CD14-positive monocyte (primary cell): ENCODE data around the gene ESPN. TPM values are rescaled to one million over a fixed set of nuclear protein-coding genes. Genes with fewer than 3 reads are reported as not detected.
"Not testable (repeated sequence)": the region's sequence is repeated elsewhere in the genome, so short reads cannot be mapped to it uniquely, and the experiment has no call there.

Experiments
- DNase-seq, 3 donors: peaks; one replicate each; pipeline ENCODE4 v3.0.0-alpha.2; 2011 to 2022
- H2AFZ ChIP-seq: 2 replicates; pipeline ENCODE4 v1.6.0; 2012; ENCODE audit warnings: mild to moderate bottlenecking, low read depth, low read length, inconsistent platforms; ENCODE audit not compliant: insufficient read depth, poor library complexity, severe bottlenecking
- H3K27ac ChIP-seq, 2 donors: 1 replicate in 1 of 2; 2 replicates in 1 of 2; pipeline ENCODE4 v1.5.1; 2012 to 2013; ENCODE audit warnings: low read length in 2 of 2, control low read depth in 1 of 2, inconsistent platforms in 1 of 2, low read depth in 1 of 2, mild to moderate bottlenecking in 1 of 2
- H3K27me3 ChIP-seq, 2 donors: one replicate each; pipeline versions ENCODE4 v1.6.0 to v1.6.1; 2011 to 2013; ENCODE audit warnings: low read length in 2 of 2; ENCODE audit not compliant: control insufficient read depth in 2 of 2, insufficient read depth in 2 of 2
- H3K36me3 ChIP-seq, 2 donors: replicated peaks in 1 of 2; 1 replicate in 1 of 2; 2 replicates in 1 of 2; pipeline versions ENCODE4 v1.5.1 to v1.6.1; 2012 to 2013; ENCODE audit warnings: low read length in 2 of 2, control low read depth in 1 of 2, inconsistent platforms in 1 of 2, mild to moderate bottlenecking in 1 of 2; ENCODE audit not compliant: insufficient read depth in 2 of 2, control insufficient read depth in 1 of 2
- H3K4me1 ChIP-seq, 2 donors: 1 replicate in 1 of 2; 2 replicates in 1 of 2; pipeline versions ENCODE4 v1.5.1 to v1.6.1; 2012 to 2013; ENCODE audit warnings: low read length in 2 of 2, control low read depth in 1 of 2, inconsistent platforms in 1 of 2, mild to moderate bottlenecking in 1 of 2, moderate library complexity in 1 of 2; ENCODE audit not compliant: insufficient read depth in 2 of 2, control insufficient read depth in 1 of 2
- H3K4me2 ChIP-seq: replicated peaks from 2 replicates; pipeline ENCODE3; 2012; ENCODE audit warnings: low read length, moderate library complexity, mild to moderate bottlenecking; ENCODE audit not compliant: poor library complexity, severe bottlenecking; ENCODE audit errors: extremely low read depth
- H3K4me3 ChIP-seq, 3 experiments: fragments of 200-600 bp in 1 of 3; sonication (generic) in 1 of 3; replicated peaks in 1 of 3; 1 replicate in 2 of 3; 2 replicates in 1 of 3; pipeline ENCODE4 v1.5.1; 2011 to 2013; ENCODE audit warnings: low read length in 3 of 3, mild to moderate bottlenecking in 3 of 3, control low read depth in 2 of 3, low read depth in 2 of 3, inconsistent platforms in 1 of 3, moderate library complexity in 1 of 3
- H3K79me2 ChIP-seq: 2 replicates; pipeline ENCODE4 v1.6.0; 2012; ENCODE audit warnings: mild to moderate bottlenecking, control low read depth, inconsistent platforms, low read length, moderate library complexity; ENCODE audit not compliant: insufficient read depth
- H3K9ac ChIP-seq: 2 replicates; pipeline ENCODE4 v1.6.0; 2017; ENCODE audit warnings: low read length, mild to moderate bottlenecking; ENCODE audit not compliant: insufficient read depth, poor library complexity, severe bottlenecking
- H3K9me3 ChIP-seq, 2 donors: replicated peaks in 1 of 2; 1 replicate in 1 of 2; 2 replicates in 1 of 2; pipeline versions ENCODE4 v1.5.1 to v1.6.1; 2012 to 2013; ENCODE audit warnings: low read length in 2 of 2, control low read depth in 1 of 2; ENCODE audit not compliant: control insufficient read depth in 1 of 2, insufficient read depth in 1 of 2
- H4K20me1 ChIP-seq: 2 replicates; pipeline ENCODE4 v1.6.0; 2012; ENCODE audit warnings: mild to moderate bottlenecking, low read length, control low read depth, moderate library complexity; ENCODE audit not compliant: insufficient read depth
- H3K27ac Mint-ChIP-seq, 7 donors: one replicate each; pipeline ENCODE4 v1.8.0; 2020; ENCODE audit warnings: mild to moderate bottlenecking in 7 of 7, mixed read lengths in 7 of 7, moderate library complexity in 6 of 7, inconsistent platforms in 2 of 7
- H3K27me3 Mint-ChIP-seq, 3 donors: one replicate each; pipeline ENCODE4 v1.8.0; 2021 to 2022; ENCODE audit warnings: low read depth in 3 of 3, mild to moderate bottlenecking in 3 of 3, mixed read lengths in 3 of 3, moderate library complexity in 3 of 3, inconsistent platforms in 1 of 3
- H3K36me3 Mint-ChIP-seq, 2 donors: one replicate each; pipeline ENCODE4 v1.8.0; 2020; ENCODE audit warnings: mixed read lengths in 2 of 2, inconsistent platforms in 1 of 2, mild to moderate bottlenecking in 1 of 2
- H3K4me1 Mint-ChIP-seq: one replicate; pipeline ENCODE4 v1.8.0; 2020; ENCODE audit warnings: mild to moderate bottlenecking, mixed read lengths
- H3K4me3 Mint-ChIP-seq, 2 donors: one replicate each; pipeline ENCODE4 v1.8.0; 2020; ENCODE audit warnings: mild to moderate bottlenecking in 2 of 2, mixed read lengths in 2 of 2, moderate library complexity in 1 of 2
- H3K9me3 Mint-ChIP-seq, 7 donors: one replicate each; pipeline ENCODE4 v1.8.0; 2020 to 2022; ENCODE audit warnings: mixed read lengths in 7 of 7, mild to moderate bottlenecking in 6 of 7, moderate library complexity in 6 of 7, inconsistent platforms in 2 of 7
- WGBS: methylation state at CpG from one replicate; pipeline ENCODE4 v1.1.5; 2013; ENCODE audit warnings: missing lambda C conversion rate; ENCODE audit not compliant: insufficient coverage; 5-methylcytosine and 5-hydroxymethylcytosine counted together
- intact Hi-C, 2 donors: fragments of 100-400 bp; cut with micrococcal nuclease; formaldehyde crosslinking; loops; one replicate each; pipeline versions ENCODE4 v1.15.0 to v1.15.1; 2023
- polyA plus RNA-seq, 3 donors: library from polyadenylated mRNA; depleted of rRNA in 1 of 3; unstranded in 2 of 3; stranded (reverse) in 1 of 3; fragments of 300-500 nt in 2 of 3; fragments of >200 nt in 1 of 3; fragmentation: Illumina TruSeq in 2 of 3; gene quantifications; 1 replicate in 2 of 3; 2 replicates in 1 of 3; pipeline ENCODE4 v1.2.3, GENCODE V29; 2012 to 2021
- TF ChIP-seq, protein P1 (sequence below): fragments of 200-600 bp; IDR thresholded peaks from one replicate; pipeline ENCODE4 v1.8.0; 2022; ENCODE audit warnings: antibody characterized with exemption, mild to moderate bottlenecking

Gene ESPN
- polyA plus RNA-seq, 3 donors: not detected

DNA sequence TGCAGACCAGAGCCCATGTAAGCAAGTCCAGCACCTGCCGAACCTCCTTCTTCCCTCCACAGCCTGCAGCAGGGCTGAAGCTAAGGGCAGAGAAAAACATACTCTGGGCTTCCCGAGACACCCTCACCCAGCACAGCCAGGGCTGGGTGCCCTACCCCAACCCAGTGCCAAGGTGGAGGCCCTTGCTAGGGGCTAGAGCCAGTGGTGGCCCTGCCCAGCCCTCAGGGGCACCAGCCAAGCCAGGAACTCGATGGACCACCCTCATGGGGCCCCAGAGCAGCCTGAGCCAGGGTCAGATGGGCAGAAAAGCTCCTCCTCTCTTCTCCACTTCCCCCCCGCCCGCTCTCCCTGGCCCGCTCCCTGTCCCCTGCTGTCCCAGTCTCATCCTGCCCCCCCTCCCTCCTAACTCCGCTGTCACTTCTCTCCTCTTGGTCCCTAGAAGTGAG lies 25.5 kb downstream of the ESPN start:
- Mint-ChIP-seq H3K9me3 (peaks cover 0 to 10% (median 0%) of the 10 kb centered on the region in 7 donors), H3K4me1 (peaks cover 2% of the 10 kb centered on the region), H3K27ac (no peak overlapping the region), H3K4me3 (peak overlapping the region in 1 of 2 donors; percentile 53), H3K36me3 (peaks cover 0 to 5% of the 10 kb centered on the region in 2 donors), H3K27me3 (peaks cover 73 to 93% (median 79%) of the 10 kb centered on the region in 3 donors)
- Histone ChIP-seq H3K4me3 (no peak overlapping the region), H3K9ac (no peak overlapping the region), H2AFZ (no peak overlapping the region), H3K79me2 (no peaks in the 10 kb centered on the region), H3K9me3 (no peaks in the 10 kb centered on the region), H3K4me2 (no peak overlapping the region), H3K27me3 (peaks cover 6 to 64% of the 10 kb centered on the region in 2 donors), H4K20me1 (no peaks in the 10 kb centered on the region), H3K4me1 (no peaks in the 10 kb centered on the region), H3K27ac (no peak overlapping the region), H3K36me3 (no peaks in the 10 kb centered on the region)
- no peak for DNase-seq
- TF ChIP-seq, protein P1, sequence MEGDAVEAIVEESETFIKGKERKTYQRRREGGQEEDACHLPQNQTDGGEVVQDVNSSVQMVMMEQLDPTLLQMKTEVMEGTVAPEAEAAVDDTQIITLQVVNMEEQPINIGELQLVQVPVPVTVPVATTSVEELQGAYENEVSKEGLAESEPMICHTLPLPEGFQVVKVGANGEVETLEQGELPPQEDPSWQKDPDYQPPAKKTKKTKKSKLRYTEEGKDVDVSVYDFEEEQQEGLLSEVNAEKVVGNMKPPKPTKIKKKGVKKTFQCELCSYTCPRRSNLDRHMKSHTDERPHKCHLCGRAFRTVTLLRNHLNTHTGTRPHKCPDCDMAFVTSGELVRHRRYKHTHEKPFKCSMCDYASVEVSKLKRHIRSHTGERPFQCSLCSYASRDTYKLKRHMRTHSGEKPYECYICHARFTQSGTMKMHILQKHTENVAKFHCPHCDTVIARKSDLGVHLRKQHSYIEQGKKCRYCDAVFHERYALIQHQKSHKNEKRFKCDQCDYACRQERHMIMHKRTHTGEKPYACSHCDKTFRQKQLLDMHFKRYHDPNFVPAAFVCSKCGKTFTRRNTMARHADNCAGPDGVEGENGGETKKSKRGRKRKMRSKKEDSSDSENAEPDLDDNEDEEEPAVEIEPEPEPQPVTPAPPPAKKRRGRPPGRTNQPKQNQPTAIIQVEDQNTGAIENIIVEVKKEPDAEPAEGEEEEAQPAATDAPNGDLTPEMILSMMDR: no peak
- WGBS: 24% methylated on average over 3 of the region's 7 CpGs
- intact Hi-C loops: no loop called here

DNA sequence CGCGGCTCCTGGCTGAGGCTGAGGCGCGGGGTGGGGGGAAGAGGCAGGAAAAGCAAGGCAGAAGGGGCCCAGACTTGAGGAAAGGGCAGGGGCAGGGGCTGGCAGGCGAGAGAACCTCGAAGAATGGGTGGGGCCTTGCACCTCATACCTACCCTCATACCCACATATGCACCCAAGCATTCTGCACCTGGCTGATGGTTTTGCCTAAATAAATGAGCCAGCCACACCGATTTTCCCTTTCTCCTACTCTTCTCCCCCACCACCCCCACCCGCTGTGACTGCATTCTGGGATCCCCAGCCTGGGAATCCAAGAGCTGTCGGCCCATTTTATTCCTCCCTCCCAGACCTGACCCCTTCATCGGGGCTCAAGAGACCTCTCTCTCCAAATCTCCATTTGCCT lies 25.9 kb downstream of the ESPN start:
- H3K79me2 ChIP-seq, H3K9me3 ChIP-seq, DNase-seq, H3K27ac Mint-ChIP-seq, H3K27ac ChIP-seq, H3K9ac ChIP-seq, H3K4me1 Mint-ChIP-seq, H3K4me3 ChIP-seq, H3K36me3 ChIP-seq, intact Hi-C loops, H2AFZ ChIP-seq, H3K4me1 ChIP-seq, H3K36me3 Mint-ChIP-seq, H4K20me1 ChIP-seq, H3K4me2 ChIP-seq: not testable (repeated sequence)
- peaks cover 6 to 65% of the 10 kb centered on the region in 2 donors for H3K27me3 ChIP-seq
- Mint-ChIP-seq H3K27me3 (peaks cover 73 to 91% (median 79%) of the 10 kb centered on the region in 3 donors), H3K4me3 (peak overlapping the region in 1 of 2 donors; percentile 33), H3K9me3 (peaks cover 0 to 10% (median 0%) of the 10 kb centered on the region in 7 donors)
- 30% methylated on average over 6 of the region's 10 CpGs for WGBS
